OCI-LY7 (cell line): ENCODE measurements around the gene ENOX1.

Experiments
- EZH2phosphoT487 ChIP-seq: fragments of 200-600 bp; sonication (generic); IDR thresholded peaks from 2 replicates; pipeline ENCODE4 v1.6.1; 2018; ENCODE audit warnings: low read depth, borderline replicate concordance, mild to moderate bottlenecking, mixed run types, antibody characterized with exemption, low read length, moderate library complexity, mixed read lengths
- TF ChIP-seq, protein P1 (sequence below): fragments of 200-600 bp; sonication (generic); conservative IDR thresholded peaks from 2 replicates; pipeline ENCODE4 v1.5.1; 2014; ENCODE audit warnings: mild to moderate bottlenecking, antibody characterized with exemption, low read length, moderate library complexity, mixed read lengths

- TF ChIP-seq, protein P1, sequence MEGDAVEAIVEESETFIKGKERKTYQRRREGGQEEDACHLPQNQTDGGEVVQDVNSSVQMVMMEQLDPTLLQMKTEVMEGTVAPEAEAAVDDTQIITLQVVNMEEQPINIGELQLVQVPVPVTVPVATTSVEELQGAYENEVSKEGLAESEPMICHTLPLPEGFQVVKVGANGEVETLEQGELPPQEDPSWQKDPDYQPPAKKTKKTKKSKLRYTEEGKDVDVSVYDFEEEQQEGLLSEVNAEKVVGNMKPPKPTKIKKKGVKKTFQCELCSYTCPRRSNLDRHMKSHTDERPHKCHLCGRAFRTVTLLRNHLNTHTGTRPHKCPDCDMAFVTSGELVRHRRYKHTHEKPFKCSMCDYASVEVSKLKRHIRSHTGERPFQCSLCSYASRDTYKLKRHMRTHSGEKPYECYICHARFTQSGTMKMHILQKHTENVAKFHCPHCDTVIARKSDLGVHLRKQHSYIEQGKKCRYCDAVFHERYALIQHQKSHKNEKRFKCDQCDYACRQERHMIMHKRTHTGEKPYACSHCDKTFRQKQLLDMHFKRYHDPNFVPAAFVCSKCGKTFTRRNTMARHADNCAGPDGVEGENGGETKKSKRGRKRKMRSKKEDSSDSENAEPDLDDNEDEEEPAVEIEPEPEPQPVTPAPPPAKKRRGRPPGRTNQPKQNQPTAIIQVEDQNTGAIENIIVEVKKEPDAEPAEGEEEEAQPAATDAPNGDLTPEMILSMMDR, result no peak
- TF ChIP-seq EZH2phosphoT487, result no peak
These were observed 507.1 kb downstream of the ENOX1 start for GRCh38 chr13:43279696-43280095.
